B cell (primary cell): ENCODE results near the gene ALOX5AP. TPM values are rescaled to one million over a fixed set of nuclear protein-coding genes. Genes with fewer than 3 reads are reported as not detected.

Experiments used
- ATAC-seq: fragments of 200-7000 bp; cut with Tn5 transposase; one replicate; pipeline ENCODE4 v1.10.0; 2021; ENCODE audit warnings: low read depth, mild to moderate bottlenecking, moderate number of reproducible peaks, moderate library complexity
- CTCF ChIA-PET: fragments of 350-600 bp; sonication (Branson Sonifier 250); formaldehyde crosslinking; loops from one replicate; lab custom pipeline; 2021; ENCODE audit warnings: antibody characterized with exemption, inconsistent platforms; lab: Charles Lee
- POLR2A ChIA-PET: fragments of 350-600 bp; sonication (Branson Sonifier 250); formaldehyde crosslinking; loops from one replicate; lab custom pipeline; 2021; ENCODE audit warnings: antibody characterized with exemption; lab: Charles Lee
- DNase-seq: peaks from one replicate; pipeline ENCODE4 v3.0.0; 2013
- H2AFZ ChIP-seq: 2 replicates; pipeline ENCODE4 v1.6.1; 2012; ENCODE audit warnings: mild to moderate bottlenecking, low read depth, low read length; ENCODE audit not compliant: insufficient read depth, poor library complexity, severe bottlenecking
- H3K27ac ChIP-seq, 2 donors: 1 replicate in 1 of 2; 2 replicates in 1 of 2; pipeline ENCODE4 v1.5.1; 2012 to 2013; ENCODE audit warnings: low read length in 2 of 2, mild to moderate bottlenecking in 2 of 2, moderate library complexity in 1 of 2
- H3K27me3 ChIP-seq, 4 experiments: fragments of 200-600 bp in 1 of 4; sonication (generic) in 1 of 4; replicated peaks in 1 of 4; 1 replicate in 2 of 4; 2 replicates in 2 of 4; pipeline versions ENCODE4 v1.6.1 to v1.7.0; 2013 to 2016; ENCODE audit warnings: low read length in 3 of 4, mild to moderate bottlenecking in 2 of 4, mixed read lengths in 1 of 4, moderate library complexity in 1 of 4; ENCODE audit not compliant: insufficient read depth in 4 of 4, control insufficient read depth in 3 of 4; ENCODE audit errors: control extremely low read depth in 1 of 4
- H3K36me3 ChIP-seq, 2 experiments: replicated peaks in 1 of 2; 1 replicate in 1 of 2; 2 replicates in 1 of 2; pipeline versions ENCODE4 v1.6.1 to v1.7.1; 2013; ENCODE audit warnings: low read length in 1 of 2; ENCODE audit not compliant: insufficient read depth in 2 of 2, control insufficient read depth in 1 of 2; ENCODE audit errors: control extremely low read depth in 1 of 2, extremely low read depth in 1 of 2
- H3K4me1 ChIP-seq, 2 donors: fragments of 200-600 bp in 1 of 2; sonication (generic) in 1 of 2; 1 replicate in 1 of 2; 2 replicates in 1 of 2; pipeline versions ENCODE4 v1.5.1 to v1.6.1; 2013 to 2017; ENCODE audit warnings: low read length in 2 of 2; ENCODE audit not compliant: control insufficient read depth in 2 of 2, insufficient read depth in 2 of 2
- H3K4me2 ChIP-seq: replicated peaks from 2 replicates; pipeline ENCODE3; 2012; ENCODE audit warnings: mild to moderate bottlenecking, low read depth, low read length; ENCODE audit not compliant: poor library complexity, severe bottlenecking
- H3K4me3 ChIP-seq, 5 experiments: fragments of 200-600 bp in 1 of 5; sonication (generic) in 1 of 5; 1 replicate in 3 of 5; 2 replicates in 2 of 5; pipeline versions ENCODE4 v1.5.1 to v1.7.0; 2011 to 2016; ENCODE audit warnings: low read length in 4 of 5, mild to moderate bottlenecking in 4 of 5, low read depth in 2 of 5, control low read depth in 1 of 5, moderate library complexity in 1 of 5; ENCODE audit not compliant: insufficient read depth in 1 of 5; ENCODE audit errors: control extremely low read depth in 1 of 5, extremely low read depth in 1 of 5
- H3K79me2 ChIP-seq: fragments of 200-600 bp; sonication (generic); one replicate; pipeline ENCODE4 v1.6.0; 2016; ENCODE audit warnings: low read length; ENCODE audit not compliant: control insufficient read depth, insufficient read depth
- H3K9ac ChIP-seq: fragments of 200-600 bp; sonication (generic); 2 replicates; pipeline ENCODE4 v1.6.1; 2017; ENCODE audit warnings: mild to moderate bottlenecking, low read length, moderate library complexity
- H3K9me3 ChIP-seq, 3 donors: one replicate each; pipeline versions ENCODE4 v1.6.1 to v1.7.1; 2013; ENCODE audit warnings: low read length in 2 of 3; ENCODE audit not compliant: control insufficient read depth in 2 of 3, insufficient read depth in 1 of 3; ENCODE audit errors: control extremely low read depth in 1 of 3
- H4K20me1 ChIP-seq: 2 replicates; pipeline ENCODE4 v1.6.0; 2012; ENCODE audit warnings: mild to moderate bottlenecking, low read length; ENCODE audit not compliant: insufficient read depth, control insufficient read depth, poor library complexity, severe bottlenecking
- H3K27ac Mint-ChIP-seq: one replicate; pipeline ENCODE4 v1.8.0; 2021; ENCODE audit warnings: mixed read lengths
- H3K27me3 Mint-ChIP-seq: one replicate; pipeline ENCODE4 v1.8.0; 2021; ENCODE audit warnings: mixed read lengths
- H3K4me1 Mint-ChIP-seq: one replicate; pipeline ENCODE4 v1.8.0; 2021; ENCODE audit warnings: mixed read lengths
- H3K4me3 Mint-ChIP-seq: one replicate; pipeline ENCODE4 v1.8.0; 2021; ENCODE audit warnings: mixed read lengths
- H3K9me3 Mint-ChIP-seq: one replicate; pipeline ENCODE4 v1.8.0; 2022; ENCODE audit warnings: mixed read lengths; ENCODE audit not compliant: insufficient read depth
- CTCF ChIP-seq: fragments of 200-600 bp; IDR thresholded peaks from one replicate; pipeline ENCODE4 v1.8.0; 2022; ENCODE audit warnings: antibody characterized with exemption, mild to moderate bottlenecking
- EZH2 ChIP-seq: IDR thresholded peaks from 2 replicates; pipeline ENCODE4 v1.6.1; 2012; ENCODE audit warnings: borderline replicate concordance, low read depth, mild to moderate bottlenecking, moderate library complexity, low read length; ENCODE audit not compliant: insufficient read depth, poor library complexity, severe bottlenecking
- WGBS: methylation state at CpG from one replicate; pipeline ENCODE4 v1.1.5; 2013; ENCODE audit warnings: missing lambda C conversion rate; ENCODE audit not compliant: insufficient coverage; 5-methylcytosine and 5-hydroxymethylcytosine counted together
- intact Hi-C: fragments of 100-400 bp; cut with micrococcal nuclease; formaldehyde crosslinking; loops from one replicate; pipeline ENCODE4 v1.10.0; 2022
- polyA plus RNA-seq: library from polyadenylated mRNA; depleted of rRNA; stranded (reverse); fragments of >200 nt; gene quantifications from 2 replicates; pipeline ENCODE4 v1.2.3, GENCODE V29; 2012
- total RNA-seq, 2 donors: library from RNA; stranded (reverse); fragments of 120-200 nt in 1 of 2; gene quantifications; 1 replicate in 1 of 2; 2 replicates in 1 of 2; pipeline versions ENCODE4 v1.2.3 to v1.2.4, GENCODE V29; 2013 to 2022

ALOX5AP gene
- total and polyA plus RNA-seq, 2 donors (not counting 1 experiment from before 2014, with no cell fraction given): 81.4 to 87.5 TPM

- ATAC-seq: no peak
- H3K27me3 Mint-ChIP-seq: no peaks in the 10 kb centered on the region
- POLR2A ChIA-PET: no interaction called here
Measured at GRCh38 chr13:30806784-30807183, 71.4 kb downstream of the ALOX5AP start.

More at GRCh38 chr13:30806784-30807183, 71.4 kb downstream of the ALOX5AP start:
- CTCF ChIA-PET: interaction anchor here (1.2 kb wide), 1 partner anchor 692 kb away, joined by 3 read pairs; no protein-coding TSS in a partner anchor
- TF ChIP-seq CTCF (no peak), EZH2 (no peak)
- H3K9ac ChIP-seq: no peak overlapping the region
- H3K4me1 ChIP-seq: peaks cover 8 to 9% of the 10 kb centered on the region in 2 donors
- no peaks in the 10 kb centered on the region for H3K79me2 ChIP-seq
- peaks cover 11% of the 10 kb centered on the region for H3K4me1 Mint-ChIP-seq
- no peaks in the 10 kb centered on the region for H4K20me1 ChIP-seq
- no peak overlapping the region for H3K4me3 Mint-ChIP-seq
- H3K4me3 ChIP-seq: no peak overlapping the region
- H3K9me3 Mint-ChIP-seq: no peaks in the 10 kb centered on the region
- peaks cover 0 to 8% (median 0%) of the 10 kb centered on the region in 4 experiments for H3K27me3 ChIP-seq
- intact Hi-C loops: loop anchor here (10.0 kb wide), 1 partner anchor 162 kb away; no protein-coding TSS in a partner anchor
- no peak overlapping the region for H3K4me2 ChIP-seq
- H3K36me3 ChIP-seq: no peaks in the 10 kb centered on the region
- DNase-seq: no peak
- H3K9me3 ChIP-seq: peaks cover 0 to 7% (median 0%) of the 10 kb centered on the region in 3 donors
- WGBS: no CpG with 5 or more reads among the region's 3 CpGs
- no peak overlapping the region for H3K27ac ChIP-seq
- no peak overlapping the region for H3K27ac Mint-ChIP-seq
- no peak overlapping the region for H2AFZ ChIP-seq
